ENCODE measurements around the gene TST. TPM values are rescaled to one million over a fixed set of nuclear protein-coding genes. Genes with fewer than 3 reads are reported as not detected.

Gene TST
- polyA plus RNA-seq, 1 of the 3 experiments (the other 2 are of a cell fraction): 49.4 TPM

- Histone ChIP-seq H4K20me1 (ENCODE audit: insufficient read depth) (no peaks in the 10 kb centered on the region), H3K36me3 (replicated peaks in 1 of 2; ENCODE audit: control insufficient read depth in 1 of 2, insufficient read depth in 2 of 2, low read length in 1 of 2) (peaks cover 0 to 33% of the 10 kb centered on the region in 2 experiments), H3K27ac (ENCODE audit: low read depth in 2 of 2, low read length in 1 of 2) (no peak overlapping the region), H3K9ac (no peak overlapping the region), H3K4me2 (no peak overlapping the region), H3K4me3 (ENCODE audit: low read depth in 2 of 2, low read length in 1 of 2) (no peak overlapping the region), H3F3A (replicated peaks; ENCODE audit: insufficient read depth) (no peaks in the 10 kb centered on the region), H3K9me3 (no peaks in the 10 kb centered on the region), H2AFZ (ENCODE audit: low read depth) (no peak overlapping the region), H3K9me2 (no peaks in the 10 kb centered on the region), H3K79me2 (ENCODE audit: insufficient read depth) (no peaks in the 10 kb centered on the region), H3K27me3 (ENCODE audit: insufficient read depth) (no peaks in the 10 kb centered on the region), H3K4me1 (ENCODE audit: control insufficient read depth in 1 of 2, insufficient read depth in 2 of 2, low read depth in 1 of 2, low read length in 1 of 2) (no peaks in the 10 kb centered on the region)
- WGBS (ENCODE audit: low lambda C conversion rate): 91% methylated on average over 8 of the region's 10 CpGs
- TF ChIP-seq RFX5 (IDR thresholded peaks at IDR 0.05; ENCODE audit: low read length) (no peak), IRF3 (IDR thresholded peaks at IDR 0.05; ENCODE audit: low read depth, low read length) (no peak), EZH2phosphoT487 (IDR thresholded peaks at IDR 0.05; ENCODE audit: borderline replicate concordance, low read depth) (no peak), USF2 (IDR thresholded peaks at IDR 0.05; ENCODE audit: borderline replicate concordance, low read depth, low read length) (no peak), TCF12 (IDR thresholded peaks at IDR 0.05) (no peak), NRF1 (IDR thresholded peaks at IDR 0.05; ENCODE audit: low read depth, low read length) (no peak), ELF1 (IDR thresholded peaks at IDR 0.05) (no peak), MAX (IDR thresholded peaks at IDR 0.05; ENCODE audit: low read depth) (no peak), FOSL2 (IDR thresholded peaks at IDR 0.05; ENCODE audit: borderline replicate concordance, low read depth) (no peak), YY1 (IDR thresholded peaks at IDR 0.05; ENCODE audit: low read depth) (no peak), TAF1 (IDR thresholded peaks at IDR 0.05; ENCODE audit: borderline replicate concordance, low read depth, low read length) (no peak), TEAD4 (IDR thresholded peaks at IDR 0.05; ENCODE audit: borderline replicate concordance, insufficient read depth) (no peak), RAD21 (IDR thresholded peaks at IDR 0.05; ENCODE audit: low read length) (no peak), REST (IDR thresholded peaks at IDR 0.05; ENCODE audit: low read depth, low read length) (no peak), POLR2AphosphoS5 (IDR thresholded peaks at IDR 0.05; ENCODE audit: low read depth, low read length) (no peak)
- TF ChIP-seq, protein P1, sequence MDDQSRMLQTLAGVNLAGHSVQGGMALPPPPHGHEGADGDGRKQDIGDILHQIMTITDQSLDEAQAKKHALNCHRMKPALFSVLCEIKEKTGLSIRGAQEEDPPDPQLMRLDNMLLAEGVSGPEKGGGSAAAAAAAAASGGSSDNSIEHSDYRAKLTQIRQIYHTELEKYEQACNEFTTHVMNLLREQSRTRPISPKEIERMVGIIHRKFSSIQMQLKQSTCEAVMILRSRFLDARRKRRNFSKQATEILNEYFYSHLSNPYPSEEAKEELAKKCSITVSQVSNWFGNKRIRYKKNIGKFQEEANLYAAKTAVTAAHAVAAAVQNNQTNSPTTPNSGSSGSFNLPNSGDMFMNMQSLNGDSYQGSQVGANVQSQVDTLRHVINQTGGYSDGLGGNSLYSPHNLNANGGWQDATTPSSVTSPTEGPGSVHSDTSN (IDR thresholded peaks at IDR 0.05): no peak
- ChIA-PET CTCF (interaction anchor here (1.6 kb wide), 2 partner anchors 18 to 137 kb away, joined by 3 to 4 read pairs; no protein-coding TSS in a partner anchor), POLR2A (no interaction called here)
- DNase-seq: no peak
These were observed 42.5 kb upstream of the TST start for GRCh38 chr22:37061611-37062375.

All from SK-N-SH (cell line).